LNCaP clone FGC (cell line): ENCODE results near the gene MCM9.

ENCODE experiments used
- DNase-seq: peaks from one replicate; pipeline ENCODE4 v3.0.0-alpha.2; 2011; ENCODE audit warnings: low read depth
- H3K4me3 ChIP-seq: 2 replicates; pipeline ENCODE4 v1.5.1; 2011; ENCODE audit warnings: mild to moderate bottlenecking, low read depth, low read length, control low read depth
- CTCF ChIP-seq: IDR thresholded peaks from 2 replicates; pipeline ENCODE4 v1.5.1; 2012; ENCODE audit warnings: mild to moderate bottlenecking; ENCODE audit not compliant: control insufficient read depth, insufficient read depth; ENCODE audit errors: extremely low read depth

MCM9 gene

GRCh38 chr6:118971682-118972081 lies 36.7 kb upstream of the MCM9 start:
- no peak for TF ChIP-seq CTCF
- no peak for DNase-seq
- no peak overlapping the region for H3K4me3 ChIP-seq

GRCh38 chr6:118970866-118971265 lies 35.9 kb upstream of the MCM9 start:
- no peak overlapping the region for H3K4me3 ChIP-seq
- no peak for DNase-seq
- TF ChIP-seq CTCF: no peak

GRCh38 chr6:118968416-118968815 lies 33.5 kb upstream of the MCM9 start:
- DNase-seq: peak; percentile 28

GRCh38 chr6:118967239-118967638 lies 32.3 kb upstream of the MCM9 start:
- H3K4me3 ChIP-seq: no peak overlapping the region
- TF ChIP-seq CTCF: no peak

More at GRCh38 chr6:118968416-118968815, 33.5 kb upstream of the MCM9 start:
- H3K4me3 ChIP-seq: no peak overlapping the region
- peak; percentile 50 for TF ChIP-seq CTCF

GRCh38 chr6:118965843-118966370 lies 30.9 kb upstream of the MCM9 start:
- DNase-seq: no peak
- H3K4me3 ChIP-seq: no peak overlapping the region
- no peak for TF ChIP-seq CTCF

More at GRCh38 chr6:118967239-118967638, 32.3 kb upstream of the MCM9 start:
- no peak for DNase-seq

GRCh38 chr6:118965371-118965770 lies 30.4 kb upstream of the MCM9 start:
- TF ChIP-seq CTCF: no peak
- no peak for DNase-seq
- H3K4me3 ChIP-seq: no peak overlapping the region

- no peak for DNase-seq
- no peak overlapping the region for H3K4me3 ChIP-seq
- TF ChIP-seq CTCF: peak; percentile 22; the same call in 1 of the 2 replicates
These were observed 28.0 kb upstream of the MCM9 start for GRCh38 chr6:118963003-118963402.
